Stimulated activated naive B cell treated with anti-CD40 and anti-IgM and Interleukin-4, amounts not matched to agents 10 μg/mL and 1 μg/mL and 100 μg/mL, for 72 hours (primary cell): ENCODE measurements around the gene DNTT.
"Not testable (repeated sequence)": the region's sequence is repeated elsewhere in the genome, so short reads cannot be mapped to it uniquely, and the experiment has no call there.

Source experiments
- ATAC-seq, 2 donors: fragments of 150-1000 bp; cut with Tn5 transposase; replicated peaks; 2 replicates each; pipeline ENCODE4 v1.10.0; 2021; ENCODE audit warnings: moderate library complexity in 1 of 2
- DNase-seq: peaks from one replicate; pipeline ENCODE4 v3.0.0; 2021
- H3K27ac Mint-ChIP-seq: one replicate; pipeline ENCODE4 v1.8.0; 2022; ENCODE audit warnings: mild to moderate bottlenecking, mixed read lengths
- H3K27me3 Mint-ChIP-seq, 2 donors: one replicate each; pipeline ENCODE4 v1.8.0; 2022; ENCODE audit warnings: mixed read lengths in 2 of 2
- H3K36me3 Mint-ChIP-seq, 2 donors: one replicate each; pipeline ENCODE4 v1.8.0; 2022; ENCODE audit warnings: mixed read lengths in 2 of 2, mild to moderate bottlenecking in 1 of 2
- H3K4me1 Mint-ChIP-seq, 2 donors: one replicate each; pipeline ENCODE4 v1.8.0; 2022; ENCODE audit warnings: mixed read lengths in 2 of 2, mild to moderate bottlenecking in 1 of 2
- H3K4me3 Mint-ChIP-seq, 2 donors: one replicate each; pipeline ENCODE4 v1.8.0; 2022; ENCODE audit warnings: mild to moderate bottlenecking in 2 of 2, mixed read lengths in 2 of 2, moderate library complexity in 1 of 2
- H3K9me3 Mint-ChIP-seq, 2 donors: one replicate each; pipeline ENCODE4 v1.8.0; 2022; ENCODE audit warnings: mixed read lengths in 2 of 2, mild to moderate bottlenecking in 1 of 2

DNTT gene

DNA sequence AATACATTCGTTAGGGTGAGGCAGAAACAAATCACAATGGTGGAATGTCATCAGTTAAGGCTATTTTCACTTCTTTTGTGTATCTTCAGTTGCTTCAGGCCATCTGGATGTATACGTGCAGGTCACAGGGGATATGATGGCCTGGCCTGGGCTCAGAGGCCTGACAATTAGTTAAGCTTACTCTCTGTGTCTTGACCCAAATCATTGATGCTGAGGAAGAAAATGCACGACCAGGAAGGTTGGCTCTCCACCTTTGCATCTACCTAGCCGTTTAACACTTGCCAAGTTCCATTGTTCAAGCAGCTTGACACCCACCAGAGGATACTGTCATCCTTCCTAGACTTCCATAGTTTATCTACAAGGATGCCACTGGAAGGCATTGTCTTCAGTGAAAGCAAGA is 4.6 kb downstream of the DNTT start:
- not testable (repeated sequence) for H3K27ac Mint-ChIP-seq, H3K4me3 Mint-ChIP-seq, H3K36me3 Mint-ChIP-seq, DNase-seq, ATAC-seq, H3K9me3 Mint-ChIP-seq
- Mint-ChIP-seq H3K27me3 (peaks cover 7 to 27% of the 10 kb centered on the region in 2 donors), H3K4me1 (peaks cover 23 to 31% of the 10 kb centered on the region in 2 donors)

DNA sequence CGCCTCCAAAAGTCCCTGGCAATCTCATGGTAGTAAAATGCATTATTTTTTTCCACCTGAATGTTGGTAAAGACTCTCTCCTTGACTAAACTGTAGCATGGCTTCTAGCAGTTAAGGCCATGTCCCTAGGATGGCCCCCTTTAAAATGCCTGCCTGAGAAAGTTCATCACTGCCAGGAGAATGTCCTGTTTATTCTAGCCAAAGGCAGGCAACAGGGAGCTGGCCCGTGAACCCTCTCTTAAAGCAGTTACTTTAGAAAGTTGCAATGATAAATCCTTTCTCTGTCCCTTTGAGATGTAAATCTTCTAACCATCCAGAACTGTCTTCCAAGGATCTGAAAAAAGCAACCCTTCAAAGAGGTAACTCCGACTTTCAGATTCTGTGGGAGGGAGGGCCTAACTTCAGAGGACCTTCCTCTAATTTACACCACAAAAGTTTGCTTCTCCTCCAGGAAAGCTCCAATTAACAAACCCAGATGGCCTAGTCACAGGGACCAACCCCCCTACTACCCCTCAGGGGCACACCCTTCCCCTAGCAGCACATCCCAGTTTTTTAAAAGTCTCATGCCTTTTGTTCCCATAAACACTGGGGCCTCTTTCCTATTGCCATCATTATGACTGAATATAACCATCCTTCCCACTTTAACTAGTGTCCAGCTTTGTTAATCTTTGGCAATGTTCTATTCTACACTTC is 5.5 kb downstream of the DNTT start:
- no peak overlapping the region for H3K27ac Mint-ChIP-seq
- ATAC-seq (no peak), DNase-seq (no peak)
- H3K4me1 Mint-ChIP-seq, result peaks cover 18 to 23% of the 10 kb centered on the region in 2 donors
- peaks cover 0 to 19% of the 10 kb centered on the region in 2 donors for H3K27me3 Mint-ChIP-seq
- H3K9me3 Mint-ChIP-seq, result no peaks in the 10 kb centered on the region
- no peaks in the 10 kb centered on the region for H3K36me3 Mint-ChIP-seq
- no peak overlapping the region for H3K4me3 Mint-ChIP-seq

DNA sequence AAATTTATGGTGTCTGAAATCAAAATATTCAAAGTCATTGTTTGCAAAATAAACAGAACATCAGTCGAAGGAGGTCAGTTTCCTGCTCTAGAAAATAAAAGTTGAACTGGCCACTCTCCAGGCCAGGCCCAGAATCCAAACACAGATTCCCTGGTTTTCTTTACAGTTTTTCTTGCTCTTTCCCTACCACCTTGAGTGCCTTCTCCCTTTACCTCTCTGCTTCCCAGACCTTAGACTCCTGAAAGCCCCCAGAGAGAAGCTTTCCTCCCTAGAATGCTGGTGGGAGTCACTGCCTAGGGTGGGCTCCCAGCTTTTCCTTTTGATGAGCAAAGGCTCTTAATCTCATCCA is 6.1 kb downstream of the DNTT start:
- Mint-ChIP-seq H3K4me1 (peaks cover 18% of the 10 kb centered on the region in 2 donors), H3K4me3 (no peak overlapping the region), H3K36me3 (no peaks in the 10 kb centered on the region), H3K27ac (no peak overlapping the region), H3K27me3 (peaks cover 0 to 19% of the 10 kb centered on the region in 2 donors), H3K9me3 (no peaks in the 10 kb centered on the region)
- ATAC-seq, result no peak
- no peak for DNase-seq

DNA sequence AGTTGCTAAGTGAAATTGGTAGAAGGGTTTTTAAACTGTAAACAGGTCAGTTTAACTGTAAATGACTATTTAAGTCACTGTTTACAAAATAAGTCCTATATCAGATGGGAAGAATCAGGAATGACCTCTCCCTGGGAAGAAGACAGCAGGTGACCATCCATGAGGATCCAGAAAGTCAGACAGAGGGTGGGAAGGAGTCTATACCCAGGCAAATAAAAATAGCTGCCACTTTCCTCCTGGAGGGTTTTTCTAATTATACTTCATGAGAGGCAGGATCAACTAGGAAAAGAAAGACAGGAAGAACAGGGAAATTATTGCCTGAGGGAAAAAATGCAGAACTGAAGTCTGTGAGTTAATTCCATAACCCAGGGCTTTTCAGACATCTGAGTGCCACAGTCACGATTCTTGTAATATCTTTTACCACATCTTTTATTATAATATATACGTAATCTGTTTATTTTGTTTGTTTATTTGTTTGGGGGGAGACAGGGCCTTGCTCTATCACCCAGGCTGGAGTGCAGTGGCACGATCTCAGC is 7.0 kb downstream of the DNTT start:
- DNase-seq (no peak), ATAC-seq (no peak)
- no peak overlapping the region for H3K4me3 Mint-ChIP-seq
- H3K27me3 Mint-ChIP-seq, result peaks cover 0 to 22% of the 10 kb centered on the region in 2 donors
- no peak overlapping the region for H3K27ac Mint-ChIP-seq
- peaks cover 9 to 15% of the 10 kb centered on the region in 2 donors for H3K4me1 Mint-ChIP-seq
- no peaks in the 10 kb centered on the region for H3K9me3 Mint-ChIP-seq
- H3K36me3 Mint-ChIP-seq, result no peaks in the 10 kb centered on the region

DNA sequence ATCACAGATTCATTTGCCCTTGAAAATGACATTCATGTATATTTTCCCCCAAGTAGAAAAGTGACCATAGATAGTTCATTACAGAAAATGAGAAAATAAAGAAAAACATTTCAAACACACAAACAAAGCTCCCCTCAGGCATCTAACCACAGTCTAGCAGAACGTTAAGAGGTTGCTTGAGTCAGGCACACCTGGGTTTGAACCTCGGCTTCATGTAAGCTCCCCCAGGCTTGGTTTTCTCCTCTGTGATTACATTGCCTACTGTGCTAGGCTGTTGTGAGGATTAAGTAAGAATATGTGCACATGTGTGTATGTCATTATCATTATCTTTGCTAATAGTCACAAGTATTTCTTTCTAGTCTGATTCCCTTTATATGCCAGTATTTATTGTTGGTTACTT is 9.1 kb downstream of the DNTT start:
- no peak overlapping the region for H3K27ac Mint-ChIP-seq
- H3K9me3 Mint-ChIP-seq, result no peaks in the 10 kb centered on the region
- no peak for ATAC-seq
- H3K4me1 Mint-ChIP-seq, result peaks cover 0 to 11% of the 10 kb centered on the region in 2 donors
- no peak for DNase-seq
- peaks cover 0 to 17% of the 10 kb centered on the region in 2 donors for H3K27me3 Mint-ChIP-seq
- no peak overlapping the region for H3K4me3 Mint-ChIP-seq
- H3K36me3 Mint-ChIP-seq, result no peaks in the 10 kb centered on the region

DNA sequence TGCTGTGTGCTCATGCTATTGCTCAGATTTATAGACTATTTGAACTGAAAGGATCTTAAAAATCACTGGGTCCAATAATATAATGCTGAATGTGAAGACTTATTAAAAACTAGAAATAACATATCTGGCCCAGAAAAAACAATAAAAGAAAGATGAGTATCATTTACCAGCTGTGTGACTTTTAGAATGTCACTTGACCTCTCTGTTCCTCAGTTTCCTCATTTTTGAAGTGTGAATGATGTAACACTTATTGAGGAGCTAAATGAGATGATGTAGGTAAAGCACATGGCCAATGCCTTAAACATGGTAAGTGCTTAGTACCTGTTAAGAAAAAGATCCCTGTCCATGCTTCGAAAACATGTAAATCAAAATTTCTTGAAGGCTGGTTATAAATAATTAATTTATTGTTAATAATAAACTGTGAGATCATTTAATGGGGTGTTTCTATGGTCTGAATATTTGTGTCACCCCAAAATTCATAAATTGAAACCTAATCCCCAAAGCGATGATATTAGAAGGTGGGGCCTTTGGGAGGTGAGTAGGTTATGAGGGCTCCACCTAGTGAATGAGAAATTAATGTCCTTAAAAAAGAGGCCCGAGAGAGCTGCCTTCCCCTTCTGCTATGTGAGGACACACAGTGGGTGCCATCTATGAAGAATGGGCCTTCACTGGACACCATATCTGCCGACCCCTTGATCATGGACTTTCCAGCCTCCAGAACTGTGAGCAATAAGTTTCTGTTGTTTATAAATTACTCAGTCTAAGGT is 13.0 kb downstream of the DNTT start:
- H3K4me3 Mint-ChIP-seq, result no peak overlapping the region
- peaks cover 0 to 9% of the 10 kb centered on the region in 2 donors for H3K4me1 Mint-ChIP-seq
- no peaks in the 10 kb centered on the region for H3K36me3 Mint-ChIP-seq
- DNase-seq (no peak), ATAC-seq (no peak)
- no peak overlapping the region for H3K27ac Mint-ChIP-seq
- no peaks in the 10 kb centered on the region for H3K9me3 Mint-ChIP-seq
- H3K27me3 Mint-ChIP-seq, result peaks cover 0 to 13% of the 10 kb centered on the region in 2 donors

DNA sequence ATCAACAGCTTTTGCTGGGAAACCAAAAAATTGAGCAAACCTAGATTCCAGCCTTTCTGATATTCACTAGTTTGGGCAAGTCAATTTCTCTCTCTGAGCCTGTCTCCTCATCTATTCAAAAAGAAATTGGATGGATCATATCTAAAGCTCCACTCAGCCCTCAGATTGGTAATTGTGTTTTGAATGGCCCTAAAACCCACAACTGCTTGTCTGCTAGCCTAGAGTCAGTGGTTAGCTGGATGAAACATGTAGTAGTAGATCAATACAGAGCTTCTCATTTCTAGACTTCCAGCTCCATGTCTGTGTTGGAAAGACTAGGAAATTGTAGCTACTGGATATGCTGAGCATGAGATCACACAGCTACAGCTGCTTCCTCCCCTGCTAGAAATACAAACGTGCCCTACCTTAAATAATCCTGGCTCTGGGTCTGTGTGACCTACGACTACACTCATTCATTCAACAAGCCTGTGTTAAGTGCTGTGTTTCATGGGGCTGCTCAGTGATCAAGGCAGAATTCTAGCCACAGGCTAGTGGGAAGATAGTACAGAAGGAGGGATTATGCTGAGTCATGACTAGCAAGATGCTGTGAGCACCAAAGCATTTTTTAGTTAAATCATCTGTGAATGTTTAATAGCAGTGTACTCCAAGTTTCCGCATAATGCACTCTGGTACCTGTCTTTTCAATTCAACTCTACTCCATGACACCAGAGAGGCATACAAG is 15.7 kb downstream of the DNTT start:
- Mint-ChIP-seq H3K27me3 (peaks cover 0 to 14% of the 10 kb centered on the region in 2 donors), H3K36me3 (no peaks in the 10 kb centered on the region), H3K4me3 (no peak overlapping the region), H3K4me1 (peaks cover 0 to 5% of the 10 kb centered on the region in 2 donors), H3K27ac (no peak overlapping the region), H3K9me3 (no peaks in the 10 kb centered on the region)
- ATAC-seq (no peak), DNase-seq (no peak)

DNA sequence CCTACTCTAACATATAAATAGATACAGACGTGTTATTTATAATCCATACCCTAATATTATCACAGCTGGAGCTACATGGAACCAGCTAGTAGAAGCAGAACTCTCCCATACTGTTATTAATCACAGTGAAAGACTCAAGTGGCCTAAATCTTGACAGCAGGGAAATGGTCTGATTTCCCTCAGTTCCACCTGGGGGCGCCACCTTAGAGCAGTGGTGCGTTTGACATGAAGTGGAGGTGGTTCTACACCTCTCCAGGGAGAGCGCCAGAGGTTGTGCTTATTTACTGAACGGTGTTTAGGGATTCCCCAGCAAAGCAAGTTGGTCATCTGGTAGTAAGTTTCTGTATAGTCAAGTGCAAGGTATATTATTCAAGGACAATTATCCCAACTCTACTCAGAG is 17.6 kb downstream of the DNTT start:
- Mint-ChIP-seq H3K9me3 (no peaks in the 10 kb centered on the region), H3K4me3 (no peak overlapping the region), H3K27ac (no peak overlapping the region), H3K36me3 (no peaks in the 10 kb centered on the region), H3K4me1 (peaks cover 0 to 4% of the 10 kb centered on the region in 2 donors), H3K27me3 (peaks cover 0 to 11% of the 10 kb centered on the region in 2 donors)
- DNase-seq, result no peak
- peak; percentile 16 to 38 for ATAC-seq

DNA sequence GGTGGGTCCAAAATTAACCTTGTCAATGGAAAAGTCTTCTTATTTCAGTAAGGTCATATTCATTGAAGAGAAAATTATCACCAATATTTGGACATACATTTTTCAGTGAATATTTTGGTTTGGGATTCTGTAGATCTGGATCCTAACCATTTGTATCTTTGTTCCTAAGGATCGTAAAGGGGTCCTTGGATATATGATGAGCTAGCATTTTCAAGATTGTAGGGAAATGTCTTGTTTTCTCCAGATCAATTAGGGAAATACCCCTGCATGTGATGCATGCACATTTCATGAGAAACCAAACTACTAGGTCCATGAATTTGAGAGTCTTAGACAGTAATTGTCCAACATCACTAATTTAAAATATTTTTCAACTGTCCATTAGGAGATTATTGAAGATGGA is 18.0 kb downstream of the DNTT start:
- no peak for ATAC-seq
- peaks cover 0 to 4% of the 10 kb centered on the region in 2 donors for H3K4me1 Mint-ChIP-seq

DNA sequence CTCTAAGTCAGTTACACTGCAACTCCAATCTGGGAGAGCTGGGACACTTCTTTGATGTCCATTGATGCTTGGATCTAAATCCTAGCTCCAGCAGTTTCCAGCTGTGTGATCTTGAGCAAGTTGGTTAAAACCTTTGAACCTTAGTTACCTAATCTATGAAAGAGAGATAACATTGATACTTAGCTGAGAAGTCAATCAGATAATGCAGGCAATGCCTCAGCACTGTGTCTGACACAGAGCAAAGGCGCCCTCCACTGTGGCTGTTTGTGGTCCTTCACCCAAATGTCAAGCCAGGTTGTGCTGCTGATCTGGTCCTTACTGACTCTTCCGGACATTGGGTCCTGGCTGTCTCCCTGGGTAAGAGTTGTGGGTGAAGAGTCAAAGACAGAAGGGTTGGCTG is 20.2 kb downstream of the DNTT start:
- Mint-ChIP-seq H3K27ac (no peak overlapping the region), H3K36me3 (no peaks in the 10 kb centered on the region), H3K27me3 (peaks cover 0 to 17% of the 10 kb centered on the region in 2 donors), H3K4me3 (no peak overlapping the region), H3K9me3 (no peaks in the 10 kb centered on the region), H3K4me1 (peaks cover 0 to 4% of the 10 kb centered on the region in 2 donors)
- DNase-seq (no peak), ATAC-seq (no peak)

More for the DNA sequence above, 18.0 kb downstream of the DNTT start:
- H3K27ac Mint-ChIP-seq, result no peak overlapping the region
- no peak overlapping the region for H3K4me3 Mint-ChIP-seq
- no peaks in the 10 kb centered on the region for H3K36me3 Mint-ChIP-seq
- DNase-seq, result no peak
- H3K27me3 Mint-ChIP-seq, result peaks cover 0 to 13% of the 10 kb centered on the region in 2 donors
- no peaks in the 10 kb centered on the region for H3K9me3 Mint-ChIP-seq

DNA sequence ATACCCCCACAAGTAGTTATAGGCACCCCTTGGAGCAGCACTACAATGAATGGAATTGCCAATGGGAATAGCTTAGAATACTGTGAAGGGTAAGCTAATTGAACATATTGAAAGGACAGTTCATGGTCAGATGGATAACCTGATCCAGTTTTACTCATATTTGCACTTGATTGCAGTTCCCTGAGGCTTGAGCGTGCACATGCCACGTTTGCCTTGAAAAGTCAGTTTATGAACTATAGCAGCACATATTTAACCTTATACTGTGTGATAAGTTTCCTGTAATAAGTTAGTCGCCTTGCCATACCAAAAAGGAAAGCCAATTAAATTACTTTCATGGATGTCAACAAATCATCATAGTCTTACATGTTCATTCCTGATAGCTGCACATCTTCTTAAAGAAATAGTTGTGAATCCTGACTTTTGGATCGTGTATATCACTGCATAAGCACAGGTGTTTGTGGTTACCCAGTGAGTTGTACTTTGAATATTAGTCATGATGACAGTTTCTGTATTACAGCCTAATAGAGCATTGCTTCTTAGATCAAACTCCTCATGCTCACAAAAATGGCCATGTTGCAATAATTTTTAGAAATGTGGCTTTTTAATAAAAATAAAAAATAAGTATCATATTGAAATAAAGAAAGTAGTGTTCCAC is 21.6 kb downstream of the DNTT start:
- no peaks in the 10 kb centered on the region for H3K9me3 Mint-ChIP-seq
- peaks cover 0 to 2% of the 10 kb centered on the region in 2 donors for H3K4me1 Mint-ChIP-seq
- peak; percentile 72 to 74 for ATAC-seq

DNA sequence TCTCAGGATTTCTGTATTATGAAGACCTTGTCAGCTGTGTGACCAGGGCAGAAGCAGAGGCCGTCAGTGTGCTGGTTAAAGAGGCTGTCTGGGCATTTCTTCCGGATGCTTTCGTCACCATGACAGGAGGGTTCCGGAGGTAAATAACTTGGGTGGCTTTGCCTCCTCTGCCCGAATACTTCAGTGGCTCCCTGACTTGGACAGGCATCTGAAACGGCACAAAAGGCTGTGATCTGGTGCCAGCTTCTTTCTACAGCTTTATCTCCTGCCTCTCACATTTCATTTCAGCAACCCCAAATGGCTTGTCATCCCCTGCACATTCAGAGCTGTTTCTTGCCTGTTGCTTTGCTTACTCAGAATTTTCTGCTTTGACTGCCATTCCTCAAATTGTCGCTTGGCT is 23.2 kb downstream of the DNTT start:
- Mint-ChIP-seq H3K9me3 (no peaks in the 10 kb centered on the region), H3K4me1 (peaks cover 0 to 2% of the 10 kb centered on the region in 2 donors), H3K27me3 (peaks cover 0 to 20% of the 10 kb centered on the region in 2 donors), H3K27ac (no peak overlapping the region), H3K4me3 (no peak overlapping the region), H3K36me3 (no peaks in the 10 kb centered on the region)
- DNase-seq (no peak), ATAC-seq (no peak)

More for the DNA sequence above, 21.6 kb downstream of the DNTT start:
- Mint-ChIP-seq H3K27ac (no peak overlapping the region), H3K36me3 (no peaks in the 10 kb centered on the region), H3K27me3 (peaks cover 0 to 17% of the 10 kb centered on the region in 2 donors), H3K4me3 (no peak overlapping the region)
- DNase-seq, result no peak

DNA sequence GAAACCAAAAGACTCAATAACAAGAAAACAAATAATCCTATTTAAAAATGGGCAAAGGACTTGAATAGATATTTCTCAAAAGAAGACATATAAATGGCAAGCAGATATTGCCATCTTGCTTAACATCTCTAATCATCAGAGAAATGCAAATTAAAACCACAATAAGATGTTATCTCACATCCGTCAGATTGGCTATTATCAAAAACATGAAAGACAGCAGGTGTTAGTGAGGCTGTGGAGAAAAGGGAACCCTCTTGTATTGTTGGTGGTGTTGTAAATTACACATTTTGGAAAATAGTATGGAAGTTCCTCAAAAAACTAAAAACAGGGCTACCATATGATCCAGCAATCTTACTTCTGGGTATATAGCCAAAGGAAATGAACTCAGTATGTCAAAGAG is 28.9 kb downstream of the DNTT start:
- Mint-ChIP-seq H3K4me3 (no peak overlapping the region), H3K4me1 (peaks cover 2 to 5% of the 10 kb centered on the region in 2 donors), H3K27me3 (peaks cover 0 to 13% of the 10 kb centered on the region in 2 donors), H3K9me3 (no peaks in the 10 kb centered on the region), H3K36me3 (no peaks in the 10 kb centered on the region), H3K27ac (no peak overlapping the region)
- DNase-seq (no peak), ATAC-seq (no peak)
